NCI-H187 treated with DMSO at 0.1 percent for 48 hours (cell line): ENCODE data around the gene CSF2RB.

Source experiments
- DNase-seq: peaks from one replicate; lab custom pipeline; 2025; lab: John Stamatoyannopoulos, UW

The CSF2RB gene

DNA sequence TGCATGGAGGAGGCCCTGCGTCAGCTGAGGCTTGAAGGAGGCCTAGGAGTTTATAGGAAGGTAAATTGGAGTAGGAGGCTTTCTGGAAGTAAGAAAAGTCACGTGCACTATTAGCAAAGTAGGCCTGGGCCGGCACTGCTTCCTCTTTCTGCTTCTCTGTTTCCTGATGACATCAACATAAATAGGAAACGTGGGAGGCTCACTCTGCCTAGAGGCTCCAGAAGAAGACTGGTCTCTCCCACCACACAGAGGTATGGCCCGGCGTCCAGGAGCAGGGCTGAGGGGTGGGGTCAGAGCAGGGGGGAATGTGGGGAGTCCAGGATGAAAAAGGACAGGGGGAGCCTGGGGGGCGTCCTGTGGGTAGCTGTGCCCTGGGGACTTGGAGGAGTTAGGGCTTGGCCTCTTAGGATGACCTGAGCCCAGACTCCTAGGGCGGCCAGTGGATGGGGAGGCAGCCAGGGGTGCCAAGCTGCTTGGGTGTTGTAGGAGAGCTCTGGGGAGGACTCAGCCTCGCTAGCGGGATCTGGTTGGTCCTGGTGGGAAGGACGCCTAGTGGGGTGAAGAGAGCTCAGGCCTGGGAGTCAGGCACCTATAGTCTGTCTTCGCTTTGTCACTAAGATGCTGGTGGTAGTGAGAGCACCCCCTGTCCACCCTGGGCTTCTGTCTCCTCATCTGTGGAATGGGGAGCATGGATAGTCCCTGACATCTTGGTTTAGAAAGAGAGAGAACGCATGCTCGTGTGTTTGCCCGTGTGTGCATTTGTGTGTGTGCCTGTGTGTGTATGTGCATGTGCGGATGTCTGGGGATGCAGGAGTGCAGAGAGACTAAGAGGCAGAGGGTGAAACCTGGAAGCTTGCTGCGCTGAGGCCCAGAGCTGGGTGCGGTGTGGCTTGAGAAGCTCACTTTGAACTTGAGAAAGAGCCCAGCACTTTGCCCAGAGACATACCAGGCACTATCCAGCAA is at the start of gene CSF2RB:
Gene CSF2RB (plus strand): TSS at position 202 of the 963 bp plus-strand sequence. CDS start 8,580 bp downstream, outside the sequence.
- DNase-seq = no peak

DNA sequence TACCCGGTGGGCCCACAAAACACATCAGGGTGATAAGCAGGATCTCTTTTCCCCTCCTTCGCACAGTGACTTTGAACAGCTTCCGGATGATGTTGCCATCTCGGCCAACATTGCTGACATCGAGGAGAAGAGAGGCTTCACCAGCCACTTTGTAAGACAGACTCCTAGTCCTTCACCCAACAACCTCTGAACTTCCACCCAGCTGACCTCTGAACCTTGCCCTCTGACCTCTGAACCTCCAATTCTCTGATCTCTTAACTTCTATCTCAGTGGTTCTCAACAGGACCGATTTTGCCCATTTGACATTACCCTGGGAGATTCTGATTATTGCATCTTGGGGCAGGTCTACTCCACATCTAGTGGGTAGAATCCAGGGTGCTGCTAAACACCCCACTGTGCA is 49.4 kb upstream of the CSF2RB start:
- DNase-seq = no peak

DNA sequence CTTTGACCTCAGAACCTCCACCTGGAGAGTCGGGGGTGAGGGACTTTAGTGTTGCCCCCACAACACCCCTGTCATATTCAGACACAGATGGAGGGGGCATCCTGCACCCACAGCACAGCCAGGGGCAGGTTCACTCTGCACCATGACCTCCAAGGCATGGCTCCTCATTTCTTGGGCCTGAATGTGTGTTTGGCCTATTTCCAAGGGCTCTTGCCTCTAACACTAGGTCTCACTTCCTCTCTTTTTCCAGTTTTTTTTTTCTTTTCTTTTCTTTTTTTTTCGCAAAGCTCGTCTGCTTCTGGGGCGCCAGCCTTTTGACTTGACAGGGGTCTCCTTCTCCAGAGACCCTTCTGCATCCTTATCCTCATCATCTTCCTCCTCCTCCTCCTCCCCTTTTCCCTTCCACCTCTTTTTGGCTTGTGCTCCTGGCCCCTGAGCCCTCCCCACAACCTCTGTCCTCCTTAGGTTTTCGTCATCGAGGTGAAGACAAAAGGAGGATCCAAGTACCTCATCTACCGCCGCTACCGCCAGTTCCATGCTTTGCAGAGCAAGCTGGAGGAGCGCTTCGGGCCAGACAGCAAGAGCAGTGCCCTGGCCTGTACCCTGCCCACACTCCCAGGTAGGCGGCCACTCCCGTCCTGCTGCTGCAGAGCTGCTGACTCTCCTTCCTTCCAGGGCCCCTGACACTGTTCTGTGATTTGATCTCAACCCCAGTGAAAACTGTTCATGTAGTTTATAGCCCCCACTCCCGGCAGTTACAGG is 48.8 kb upstream of the CSF2RB start:
- no peak for DNase-seq

- DNase-seq = no peak
Measured at GRCh38 chr22:36865346-36865745, 48.1 kb upstream of the CSF2RB start.

DNA sequence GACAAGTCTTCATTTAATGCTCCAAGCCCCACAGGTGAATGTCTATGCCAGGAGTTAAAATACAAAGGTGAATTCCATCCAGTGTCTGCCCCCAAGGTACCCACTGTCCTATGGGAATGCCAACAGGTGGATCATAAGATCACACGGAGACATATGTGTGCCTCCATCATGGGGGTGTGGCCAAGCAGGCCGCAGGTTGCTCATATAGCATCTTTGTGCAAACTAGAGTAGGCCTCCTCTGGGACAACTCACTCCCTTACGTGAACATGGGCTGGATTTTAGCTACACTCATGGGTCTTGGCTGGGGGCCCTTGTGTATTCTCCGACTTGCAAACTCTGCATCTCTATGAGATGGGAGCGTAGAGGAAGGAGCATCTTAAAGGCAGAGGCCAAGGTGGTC is 45.7 kb upstream of the CSF2RB start:
- no peak for DNase-seq

DNA sequence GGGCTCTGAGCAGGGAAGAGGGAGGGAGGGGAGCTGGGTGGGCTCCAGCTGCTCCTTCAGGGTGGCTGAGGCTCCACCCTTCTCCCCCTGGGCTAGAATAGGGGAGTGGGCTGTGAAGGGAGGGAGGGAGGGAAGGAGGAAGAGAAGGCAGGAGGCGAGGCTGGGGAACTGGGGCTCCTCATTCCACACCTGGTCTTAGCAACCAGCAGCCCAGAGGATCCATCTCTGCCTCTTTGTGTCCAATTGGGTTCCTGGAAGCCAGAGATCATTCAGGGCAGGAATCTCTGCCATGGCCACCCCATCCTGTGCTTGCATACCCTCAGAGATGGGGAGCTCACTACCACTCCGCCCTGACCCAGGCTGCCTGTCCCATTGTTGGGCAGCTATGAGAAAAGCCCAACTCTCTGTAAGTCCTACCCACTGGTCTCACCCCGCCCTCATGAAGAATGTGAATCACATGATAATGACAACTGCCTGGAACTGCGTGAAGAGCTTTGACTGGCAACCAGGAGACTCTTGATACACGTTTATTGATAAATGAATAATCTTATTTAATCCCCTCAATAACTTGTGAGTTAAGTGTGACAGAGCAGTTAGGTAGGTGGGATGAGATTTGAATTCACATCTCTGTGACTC is 44.8 kb upstream of the CSF2RB start:
- DNase-seq = no peak

- DNase-seq = no peak
Measured at GRCh38 chr22:36870250-36870649, 43.2 kb upstream of the CSF2RB start.

GRCh38 chr22:36871669-36872081 is 41.8 kb upstream of the CSF2RB start:
- no peak for DNase-seq

DNA sequence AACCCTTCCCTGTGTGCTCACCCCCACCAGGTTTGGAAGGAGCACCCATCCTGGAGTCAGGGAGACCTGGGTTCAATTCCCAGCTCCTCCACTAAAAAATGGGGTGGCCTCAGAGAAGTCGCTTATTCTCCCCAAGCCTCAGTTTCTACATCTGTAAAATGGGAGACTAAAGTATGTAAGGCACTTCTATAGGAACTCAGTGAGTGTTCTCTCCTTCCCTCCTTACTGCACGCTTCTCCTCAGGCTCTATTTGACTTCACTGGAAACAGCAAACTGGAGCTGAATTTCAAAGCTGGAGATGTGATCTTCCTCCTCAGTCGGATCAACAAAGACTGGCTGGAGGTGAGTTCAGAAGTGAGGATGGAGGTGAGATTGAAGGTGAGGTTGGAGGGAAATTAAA is 41.3 kb upstream of the CSF2RB start:
- no peak for DNase-seq

- no peak for DNase-seq
Measured at GRCh38 chr22:36872866-36873498, 40.4 kb upstream of the CSF2RB start.

GRCh38 chr22:36873614-36874308 is 39.7 kb upstream of the CSF2RB start:
- DNase-seq = no peak

- DNase-seq = no peak
Measured at GRCh38 chr22:36874309-36874696, 39.1 kb upstream of the CSF2RB start.

DNA sequence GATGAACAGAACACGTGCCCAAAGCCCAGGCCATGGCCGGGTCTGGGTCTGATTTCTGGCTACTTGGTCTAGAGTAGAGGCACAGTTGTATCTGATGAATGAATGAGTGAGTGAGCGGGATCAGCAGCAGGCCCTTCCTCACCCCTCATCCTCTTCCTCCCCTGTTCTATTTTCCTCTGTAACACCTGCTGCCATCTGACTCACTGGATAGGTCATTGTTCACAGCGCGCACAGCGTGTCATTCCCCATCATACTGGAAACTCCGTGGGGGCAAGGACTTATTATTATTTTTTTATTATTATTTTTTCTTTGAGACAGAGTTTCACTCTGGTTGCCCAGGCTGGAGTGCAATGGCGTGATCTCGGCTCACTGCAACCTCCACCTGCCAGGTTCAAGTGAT is 38.7 kb upstream of the CSF2RB start:
- DNase-seq = no peak

DNA sequence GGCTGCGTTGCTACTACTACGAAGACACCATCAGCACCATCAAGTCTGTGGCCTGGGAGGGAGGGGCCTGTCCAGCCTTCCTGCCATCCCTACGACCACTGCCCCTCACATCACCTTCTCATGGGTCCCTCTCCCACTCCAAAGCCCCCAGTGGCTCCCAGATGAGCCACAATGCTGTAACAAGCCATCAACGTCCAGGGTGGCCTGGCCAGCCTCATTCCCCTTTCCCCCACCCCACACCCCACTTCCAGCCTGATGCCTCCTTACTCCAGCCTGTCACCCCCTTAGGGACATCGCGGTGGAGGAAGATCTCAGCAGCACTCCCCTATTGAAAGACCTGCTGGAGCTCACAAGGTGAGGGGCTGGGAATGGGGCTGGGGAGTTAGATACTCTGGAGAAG is 37.7 kb upstream of the CSF2RB start:
- no peak for DNase-seq

- no peak for DNase-seq
Measured at GRCh38 chr22:36879775-36880174, 33.7 kb upstream of the CSF2RB start.

- DNase-seq = no peak
Measured at GRCh38 chr22:36881504-36882245, 31.8 kb upstream of the CSF2RB start.

- DNase-seq = no peak
Measured at GRCh38 chr22:36884349-36885158, 28.9 kb upstream of the CSF2RB start.

DNA sequence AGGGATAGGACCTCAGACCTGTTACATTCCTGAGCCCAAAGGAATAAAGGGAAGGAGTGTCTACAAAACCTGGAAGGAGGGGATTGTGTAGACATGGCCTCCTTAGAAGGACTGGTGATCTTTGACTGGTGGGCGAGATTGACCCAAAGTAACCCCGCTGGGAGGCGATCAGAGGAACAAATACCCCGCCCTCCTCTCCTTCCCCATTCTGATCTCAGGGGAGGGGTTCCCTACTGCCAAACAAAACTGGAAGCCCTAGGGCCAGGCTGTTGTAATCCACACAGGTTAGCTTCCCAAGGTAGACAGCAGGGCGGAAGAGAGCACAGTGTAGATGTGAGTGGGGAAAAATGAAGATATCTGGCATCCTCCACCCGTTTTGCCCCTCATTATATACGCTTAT is 28.0 kb upstream of the CSF2RB start:
- DNase-seq = no peak

DNA sequence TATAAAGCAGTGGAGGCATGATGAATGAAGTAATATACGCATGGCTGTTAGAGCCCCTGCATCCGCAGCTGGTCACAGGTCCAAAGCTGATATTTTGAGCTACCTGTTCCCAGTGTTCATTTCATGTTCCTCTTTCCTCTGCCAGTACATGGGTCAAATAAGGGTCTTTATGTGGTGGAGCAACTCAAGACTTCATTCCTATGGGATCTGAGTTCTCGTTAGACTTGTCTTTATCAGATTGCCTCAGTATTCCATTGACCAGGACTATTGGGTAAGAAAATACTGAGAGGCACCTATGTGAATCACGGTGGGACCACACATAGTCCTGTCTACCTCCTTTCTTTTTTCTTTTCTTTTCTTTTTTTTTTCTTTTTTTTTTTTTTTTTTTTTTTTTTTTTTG is 27.4 kb upstream of the CSF2RB start:
- no peak for DNase-seq

GRCh38 chr22:36887162-36887561 is 26.3 kb upstream of the CSF2RB start:
- DNase-seq = no peak
